Measurements from ENCODE around the gene TNIP2. TPM values are rescaled to one million over a fixed set of nuclear protein-coding genes. Genes with fewer than 3 reads are reported as not detected.

Gene TNIP2
- 55.2 and 64.6 TPM in 2 replicates for total RNA-seq (2014; rRNA removed; shearing (Covaris generic))
- polyA plus RNA-seq (2016; fragmentation: Nextera tagmentation; extraction: Ambion mirVana): 40.6 and 41.0 TPM in 2 replicates

- peak; percentile 93 for DNase-seq
- H3K9me3 ChIP-seq (ENCODE audit: low read depth): no peaks in the 10 kb centered on the region
- H3K9ac ChIP-seq: peak within 1 kb of the TSS; percentile 80
- no peaks in the 10 kb centered on the region for H3K27me3 ChIP-seq (replicated peaks; ENCODE audit: insufficient read depth)
- H3K36me3 ChIP-seq (ENCODE audit: low read depth): no peaks in the 10 kb centered on the region
- H3K79me2 ChIP-seq (ENCODE audit: insufficient read depth): peaks cover 48% of the 10 kb centered on the region
- H3K4me3 ChIP-seq: peak within 1 kb of the TSS; percentile 75
- H3K9me2 ChIP-seq (ENCODE audit: insufficient read depth): no peaks in the 10 kb centered on the region
- WGBS, 2 experiments (ENCODE audit: low coverage in 1 of 2, low lambda C conversion rate in 2 of 2, missing lambda C conversion rate in 2 of 2): 1 to 2% methylated on average over 43 to 55 of the region's 96 CpGs
- in situ Hi-C loops (cut with MboI): no loop called here
- TF ChIP-seq EZH2phosphoT487 (IDR thresholded peaks at IDR 0.05; ENCODE audit: insufficient read depth, low read depth) (no peak), EZH2 (IDR thresholded peaks at IDR 0.05; ENCODE audit: insufficient read depth, poor library complexity, severe bottlenecking) (no peak)
- no peaks in the 10 kb centered on the region for H3F3A ChIP-seq (ENCODE audit: insufficient read depth)
- peak within 1 kb of the TSS; percentile 75 for H2AFZ ChIP-seq
- no peaks in the 10 kb centered on the region for H4K20me1 ChIP-seq (ENCODE audit: insufficient read depth)
- H3K4me1 ChIP-seq (ENCODE audit: insufficient read depth): no peaks in the 10 kb centered on the region; the same call in 1 of the 2 replicates
- peak within 1 kb of the TSS; percentile 13; the same call in 1 of the 2 replicates for H3K27ac ChIP-seq
- H3K4me2 ChIP-seq (ENCODE audit: unreplicated experiment): peak within 1 kb of the TSS; percentile 72
These were observed at the start of gene TNIP2 for GRCh38 chr4:2755821-2756690. Gene TNIP2, minus strand, starts transcription at chr4:2756336. Its CDS starts 47 bp downstream, at chr4:2756289.

- Histone ChIP-seq H3K4me1 (ENCODE audit: insufficient read depth) (peaks cover 15% of the 10 kb centered on the region), H3K9ac (no peak overlapping the region), H3K4me3 (no peak overlapping the region), H4K20me1 (ENCODE audit: insufficient read depth) (no peaks in the 10 kb centered on the region), H3F3A (ENCODE audit: insufficient read depth) (no peaks in the 10 kb centered on the region), H3K36me3 (ENCODE audit: low read depth) (no peaks in the 10 kb centered on the region), H3K9me3 (ENCODE audit: low read depth) (no peaks in the 10 kb centered on the region), H3K79me2 (ENCODE audit: insufficient read depth) (peaks cover 88% of the 10 kb centered on the region), H2AFZ (no peak overlapping the region), H3K9me2 (ENCODE audit: insufficient read depth) (no peaks in the 10 kb centered on the region), H3K4me2 (ENCODE audit: unreplicated experiment) (no peak overlapping the region), H3K27me3 (replicated peaks; ENCODE audit: insufficient read depth) (no peaks in the 10 kb centered on the region), H3K27ac (no peak overlapping the region)
- DNase-seq: no peak
- 91 to 92% methylated on average over 11 to 13 of the region's 13 CpGs for WGBS, 2 experiments (ENCODE audit: low coverage in 1 of 2, low lambda C conversion rate in 2 of 2, missing lambda C conversion rate in 2 of 2)
- TF ChIP-seq EZH2 (IDR thresholded peaks at IDR 0.05; ENCODE audit: insufficient read depth, poor library complexity, severe bottlenecking) (no peak), EZH2phosphoT487 (IDR thresholded peaks at IDR 0.05; ENCODE audit: insufficient read depth, low read depth) (no peak)
- in situ Hi-C loops (cut with MboI): no loop called here
These were observed 48.9 kb upstream of the TNIP2 start for GRCh38 chr4:2804973-2805501.

- no peaks in the 10 kb centered on the region for H3K36me3 ChIP-seq (ENCODE audit: low read depth)
- H3K4me1 ChIP-seq (ENCODE audit: insufficient read depth): peaks cover 15% of the 10 kb centered on the region
- H3F3A ChIP-seq (ENCODE audit: insufficient read depth): no peaks in the 10 kb centered on the region
- H4K20me1 ChIP-seq (ENCODE audit: insufficient read depth): no peaks in the 10 kb centered on the region
- 79 to 81% methylated on average over 9 to 10 of the region's 10 CpGs for WGBS, 2 experiments (ENCODE audit: low coverage in 1 of 2, low lambda C conversion rate in 2 of 2, missing lambda C conversion rate in 2 of 2)
- no peaks in the 10 kb centered on the region for H3K9me3 ChIP-seq (ENCODE audit: low read depth)
- in situ Hi-C loops (cut with MboI): no loop called here
- no peak for TF ChIP-seq EZH2 (IDR thresholded peaks at IDR 0.05; ENCODE audit: insufficient read depth, poor library complexity, severe bottlenecking)
- no peak for TF ChIP-seq EZH2phosphoT487 (IDR thresholded peaks at IDR 0.05; ENCODE audit: insufficient read depth, low read depth)
- H3K79me2 ChIP-seq (ENCODE audit: insufficient read depth): peaks cover 89% of the 10 kb centered on the region
- no peaks in the 10 kb centered on the region for H3K27me3 ChIP-seq (replicated peaks; ENCODE audit: insufficient read depth)
- no peak overlapping the region for H2AFZ ChIP-seq
- H3K9me2 ChIP-seq (ENCODE audit: insufficient read depth): no peaks in the 10 kb centered on the region
- no peak overlapping the region for H3K27ac ChIP-seq
- no peak overlapping the region for H3K4me3 ChIP-seq
- H3K4me2 ChIP-seq (ENCODE audit: unreplicated experiment): no peak overlapping the region
- no peak for DNase-seq
- H3K9ac ChIP-seq: no peak overlapping the region
These were observed 48.4 kb upstream of the TNIP2 start for GRCh38 chr4:2804449-2804972.

- no peaks in the 10 kb centered on the region for H3K36me3 ChIP-seq (ENCODE audit: low read depth)
- no peak for TF ChIP-seq EZH2 (IDR thresholded peaks at IDR 0.05; ENCODE audit: insufficient read depth, poor library complexity, severe bottlenecking)
- no peak for TF ChIP-seq EZH2phosphoT487 (IDR thresholded peaks at IDR 0.05; ENCODE audit: insufficient read depth, low read depth)
These were observed 47.7 kb upstream of the TNIP2 start for GRCh38 chr4:2803624-2804448.

More at GRCh38 chr4:2803624-2804448, 47.7 kb upstream of the TNIP2 start:
- Histone ChIP-seq H3K9me3 (ENCODE audit: low read depth) (no peaks in the 10 kb centered on the region), H4K20me1 (ENCODE audit: insufficient read depth) (no peaks in the 10 kb centered on the region), H3K27me3 (replicated peaks; ENCODE audit: insufficient read depth) (no peaks in the 10 kb centered on the region), H3K4me1 (ENCODE audit: insufficient read depth) (peaks cover 15% of the 10 kb centered on the region), H3K9me2 (ENCODE audit: insufficient read depth) (no peaks in the 10 kb centered on the region), H3K4me2 (ENCODE audit: unreplicated experiment) (no peak overlapping the region), H3K79me2 (ENCODE audit: insufficient read depth) (peaks cover 92% of the 10 kb centered on the region), H3K9ac (no peak overlapping the region), H3K4me3 (no peak overlapping the region), H3K27ac (no peak overlapping the region), H3F3A (ENCODE audit: insufficient read depth) (no peaks in the 10 kb centered on the region), H2AFZ (no peak overlapping the region)
- peak; percentile 66 for DNase-seq
- in situ Hi-C loops (cut with MboI): no loop called here
- WGBS, 2 experiments (ENCODE audit: low coverage in 1 of 2, low lambda C conversion rate in 2 of 2, missing lambda C conversion rate in 2 of 2): 54 to 65% methylated on average over 20 of the region's 20 CpGs
